Measurements from ENCODE around the gene VASP.

DNA sequence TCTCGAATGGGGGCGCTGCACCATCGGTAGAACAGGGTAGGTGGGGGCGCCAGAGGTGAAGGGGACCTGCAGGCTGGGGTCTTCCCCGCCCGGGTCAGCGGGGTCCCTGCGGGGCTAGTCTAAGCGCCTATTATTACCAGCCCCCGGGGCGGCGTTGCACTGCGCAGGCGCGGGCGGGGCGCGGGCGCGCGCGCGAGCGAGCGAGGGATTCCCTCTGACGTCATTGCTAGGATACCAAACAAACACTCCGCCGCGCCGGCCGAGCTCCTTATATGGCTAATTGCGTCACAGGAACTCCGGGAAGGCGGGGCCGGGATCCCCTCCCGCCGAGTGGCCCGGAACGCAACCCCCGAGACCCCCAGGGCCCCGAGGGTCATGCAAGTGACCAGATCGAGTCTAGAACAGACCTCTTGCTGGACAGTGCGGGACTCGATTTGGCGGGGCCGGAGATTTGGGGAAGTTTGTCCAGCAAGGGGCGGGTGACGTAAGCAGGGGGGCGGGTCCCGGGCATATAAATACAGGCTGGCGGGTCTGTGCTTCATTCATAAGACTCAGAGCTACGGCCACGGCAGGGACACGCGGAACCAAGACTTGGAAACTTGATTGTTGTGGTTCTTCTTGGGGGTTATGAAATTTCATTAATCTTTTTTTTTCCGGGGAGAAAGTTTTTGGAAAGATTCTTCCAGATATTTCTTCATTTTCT, 39.7 kb upstream of the VASP start, which contains the start of gene FOSB:
- TF ChIP-seq, protein P1, sequence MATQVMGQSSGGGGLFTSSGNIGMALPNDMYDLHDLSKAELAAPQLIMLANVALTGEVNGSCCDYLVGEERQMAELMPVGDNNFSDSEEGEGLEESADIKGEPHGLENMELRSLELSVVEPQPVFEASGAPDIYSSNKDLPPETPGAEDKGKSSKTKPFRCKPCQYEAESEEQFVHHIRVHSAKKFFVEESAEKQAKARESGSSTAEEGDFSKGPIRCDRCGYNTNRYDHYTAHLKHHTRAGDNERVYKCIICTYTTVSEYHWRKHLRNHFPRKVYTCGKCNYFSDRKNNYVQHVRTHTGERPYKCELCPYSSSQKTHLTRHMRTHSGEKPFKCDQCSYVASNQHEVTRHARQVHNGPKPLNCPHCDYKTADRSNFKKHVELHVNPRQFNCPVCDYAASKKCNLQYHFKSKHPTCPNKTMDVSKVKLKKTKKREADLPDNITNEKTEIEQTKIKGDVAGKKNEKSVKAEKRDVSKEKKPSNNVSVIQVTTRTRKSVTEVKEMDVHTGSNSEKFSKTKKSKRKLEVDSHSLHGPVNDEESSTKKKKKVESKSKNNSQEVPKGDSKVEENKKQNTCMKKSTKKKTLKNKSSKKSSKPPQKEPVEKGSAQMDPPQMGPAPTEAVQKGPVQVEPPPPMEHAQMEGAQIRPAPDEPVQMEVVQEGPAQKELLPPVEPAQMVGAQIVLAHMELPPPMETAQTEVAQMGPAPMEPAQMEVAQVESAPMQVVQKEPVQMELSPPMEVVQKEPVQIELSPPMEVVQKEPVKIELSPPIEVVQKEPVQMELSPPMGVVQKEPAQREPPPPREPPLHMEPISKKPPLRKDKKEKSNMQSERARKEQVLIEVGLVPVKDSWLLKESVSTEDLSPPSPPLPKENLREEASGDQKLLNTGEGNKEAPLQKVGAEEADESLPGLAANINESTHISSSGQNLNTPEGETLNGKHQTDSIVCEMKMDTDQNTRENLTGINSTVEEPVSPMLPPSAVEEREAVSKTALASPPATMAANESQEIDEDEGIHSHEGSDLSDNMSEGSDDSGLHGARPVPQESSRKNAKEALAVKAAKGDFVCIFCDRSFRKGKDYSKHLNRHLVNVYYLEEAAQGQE (IDR thresholded peaks at IDR 0.05; ENCODE audit: unreplicated experiment), result no peak
- TF ChIP-seq, protein P2, sequence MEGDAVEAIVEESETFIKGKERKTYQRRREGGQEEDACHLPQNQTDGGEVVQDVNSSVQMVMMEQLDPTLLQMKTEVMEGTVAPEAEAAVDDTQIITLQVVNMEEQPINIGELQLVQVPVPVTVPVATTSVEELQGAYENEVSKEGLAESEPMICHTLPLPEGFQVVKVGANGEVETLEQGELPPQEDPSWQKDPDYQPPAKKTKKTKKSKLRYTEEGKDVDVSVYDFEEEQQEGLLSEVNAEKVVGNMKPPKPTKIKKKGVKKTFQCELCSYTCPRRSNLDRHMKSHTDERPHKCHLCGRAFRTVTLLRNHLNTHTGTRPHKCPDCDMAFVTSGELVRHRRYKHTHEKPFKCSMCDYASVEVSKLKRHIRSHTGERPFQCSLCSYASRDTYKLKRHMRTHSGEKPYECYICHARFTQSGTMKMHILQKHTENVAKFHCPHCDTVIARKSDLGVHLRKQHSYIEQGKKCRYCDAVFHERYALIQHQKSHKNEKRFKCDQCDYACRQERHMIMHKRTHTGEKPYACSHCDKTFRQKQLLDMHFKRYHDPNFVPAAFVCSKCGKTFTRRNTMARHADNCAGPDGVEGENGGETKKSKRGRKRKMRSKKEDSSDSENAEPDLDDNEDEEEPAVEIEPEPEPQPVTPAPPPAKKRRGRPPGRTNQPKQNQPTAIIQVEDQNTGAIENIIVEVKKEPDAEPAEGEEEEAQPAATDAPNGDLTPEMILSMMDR (conservative IDR thresholded peaks at IDR 0.05; ENCODE audit: low read depth in 2 of 2), result peak; percentile 35 to 42; a peak in 3 of 4 replicates
- TF ChIP-seq NANOG (IDR thresholded peaks at IDR 0.05; ENCODE audit: borderline replicate concordance), result no peak
- no peak; the same call in 1 of the 2 replicates for TF ChIP-seq POLR2AphosphoS5 (IDR thresholded peaks at IDR 0.05; ENCODE audit: low read depth)
- TF ChIP-seq EZH2 (IDR thresholded peaks at IDR 0.05; ENCODE audit: low read depth, unreplicated experiment), result no peak
- TF ChIP-seq, protein P3, sequence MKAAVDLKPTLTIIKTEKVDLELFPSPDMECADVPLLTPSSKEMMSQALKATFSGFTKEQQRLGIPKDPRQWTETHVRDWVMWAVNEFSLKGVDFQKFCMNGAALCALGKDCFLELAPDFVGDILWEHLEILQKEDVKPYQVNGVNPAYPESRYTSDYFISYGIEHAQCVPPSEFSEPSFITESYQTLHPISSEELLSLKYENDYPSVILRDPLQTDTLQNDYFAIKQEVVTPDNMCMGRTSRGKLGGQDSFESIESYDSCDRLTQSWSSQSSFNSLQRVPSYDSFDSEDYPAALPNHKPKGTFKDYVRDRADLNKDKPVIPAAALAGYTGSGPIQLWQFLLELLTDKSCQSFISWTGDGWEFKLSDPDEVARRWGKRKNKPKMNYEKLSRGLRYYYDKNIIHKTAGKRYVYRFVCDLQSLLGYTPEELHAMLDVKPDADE (IDR thresholded peaks at IDR 0.05), result no peak

Measured in GM23338 (cell line).